Activated CD4-positive, alpha-beta T cell treated with anti-CD3 and anti-CD28 coated beads, Interleukin-10, Interleukin-2, amounts not matched to agents 100 ng/mL and 50 ng/mL, durations not matched to agents 16 hours and 8 hours (primary cell): ENCODE data around the gene EDRF1.

ENCODE experiments used
- DNase-seq: peaks from one replicate; pipeline ENCODE4 v3.0.0-alpha.2; 2020

The EDRF1 gene

GRCh38 chr10:125762692-125763648 is 43.5 kb downstream of the EDRF1 start:
- no peak for DNase-seq

- no peak for DNase-seq
These were observed 46.3 kb downstream of the EDRF1 start for GRCh38 chr10:125765835-125766234.

GRCh38 chr10:125766511-125766910 is 47.0 kb downstream of the EDRF1 start:
- no peak for DNase-seq

GRCh38 chr10:125768219-125768855 is 48.8 kb downstream of the EDRF1 start:
- DNase-seq = no peak

GRCh38 chr10:125769175-125769574 is 49.7 kb downstream of the EDRF1 start:
- DNase-seq = no peak

- DNase-seq = no peak
These were observed 51.3 kb downstream of the EDRF1 start for GRCh38 chr10:125770844-125771243.

- DNase-seq = no peak
These were observed 52.8 kb downstream of the EDRF1 start for GRCh38 chr10:125772112-125772863.

GRCh38 chr10:125772864-125773180 is 53.3 kb downstream of the EDRF1 start:
- no peak for DNase-seq

- no peak for DNase-seq
These were observed 54.4 kb downstream of the EDRF1 start for GRCh38 chr10:125773687-125774543.

- DNase-seq = no peak
These were observed 55.2 kb downstream of the EDRF1 start for GRCh38 chr10:125774581-125775191.

GRCh38 chr10:125775491-125776106 is 56.1 kb downstream of the EDRF1 start, which contains the start of gene MMP21:
TSS of gene MMP21 (minus strand) at chr10:125775821. CDS start at chr10:125775821, 0 bp downstream.
- DNase-seq = no peak

- no peak for DNase-seq
These were observed 58.3 kb downstream of the EDRF1 start for GRCh38 chr10:125777806-125778205.

- DNase-seq = no peak
These were observed 59.0 kb downstream of the EDRF1 start for GRCh38 chr10:125778556-125778955.

- DNase-seq = no peak
These were observed 60.2 kb downstream of the EDRF1 start for GRCh38 chr10:125779403-125780327.

- no peak for DNase-seq
These were observed 61.9 kb downstream of the EDRF1 start for GRCh38 chr10:125781374-125781773.

- no peak for DNase-seq
These were observed 62.5 kb downstream of the EDRF1 start for GRCh38 chr10:125782054-125782453.

GRCh38 chr10:125782616-125783015 is 63.1 kb downstream of the EDRF1 start:
- no peak for DNase-seq

GRCh38 chr10:125783408-125783807 is 63.9 kb downstream of the EDRF1 start:
- no peak for DNase-seq

GRCh38 chr10:125783957-125784356 is 64.4 kb downstream of the EDRF1 start:
- DNase-seq = no peak

GRCh38 chr10:125785791-125786190 is 66.3 kb downstream of the EDRF1 start:
- no peak for DNase-seq
